ENCODE measurements around the gene RAP1GDS1. TPM values are rescaled to one million over a fixed set of nuclear protein-coding genes. Genes with fewer than 3 reads are reported as not detected.
"Not testable (repeated sequence)": the region's sequence is repeated elsewhere in the genome, so short reads cannot be mapped to it uniquely, and the experiment has no call there.

The RAP1GDS1 gene
- total and polyA plus RNA-seq, 2 of the 4 experiments (the other 2 are of a cell fraction): 29.0 to 85.1 TPM

DNA sequence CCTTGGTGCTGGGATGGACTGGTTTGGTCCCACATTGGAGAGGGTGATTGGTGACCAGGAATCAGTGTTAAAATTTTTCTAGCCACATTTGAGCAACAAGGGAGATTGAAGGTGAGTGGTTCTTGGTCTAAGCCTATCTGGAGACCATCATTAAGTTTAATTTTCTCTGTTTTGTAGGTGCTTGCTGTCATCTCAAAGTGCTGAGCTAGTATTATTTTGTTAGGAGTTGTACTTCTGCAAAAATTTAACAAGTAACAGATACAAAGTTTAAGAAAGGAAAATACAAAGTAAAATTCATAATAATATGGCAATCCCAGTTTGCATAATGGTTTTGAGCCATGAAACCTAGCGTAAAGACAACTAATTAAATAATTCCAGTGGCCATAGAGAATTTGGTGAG lies 66.5 kb downstream of the RAP1GDS1 start:
- Histone ChIP-seq H3K4me1 (ENCODE audit: control insufficient read depth, insufficient read depth, low read length) (no peaks in the 10 kb centered on the region), H4K91ac (ENCODE audit: insufficient read depth, low read depth, low read length) (no peak overlapping the region), H3K9me3 (ENCODE audit: control insufficient read depth, insufficient read depth, low read length) (no peaks in the 10 kb centered on the region), H3K4me2 (ENCODE audit: low read depth, low read length) (no peak overlapping the region), H2AK5ac (ENCODE audit: low read depth, low read length) (no peak overlapping the region), H3K9ac (ENCODE audit: low read depth, low read length) (no peak overlapping the region), H3K36me3 (ENCODE audit: control insufficient read depth, insufficient read depth, low read length) (peaks cover 1% of the 10 kb centered on the region; the same call in 1 of the 2 replicates), H3K4me3 (ENCODE audit: insufficient read depth, low read depth, low read length) (no peak overlapping the region), H2BK120ac (ENCODE audit: low read depth, low read length) (no peak overlapping the region), H3K79me1 (ENCODE audit: low read depth in 1 of 2, low read length in 2 of 2) (peaks cover 4 to 23% of the 10 kb centered on the region in 2 experiments; a peak in 2 of 4 replicates), H3K23ac (ENCODE audit: low read depth, low read length) (no peak overlapping the region), H2AFZ (replicated peaks; ENCODE audit: low read length, poor library complexity) (no peak overlapping the region), H2BK15ac (ENCODE audit: low read depth, low read length) (no peak overlapping the region), H3K14ac (replicated peaks; ENCODE audit: low read depth, low read length) (no peak overlapping the region), H3K27ac (ENCODE audit: insufficient read depth, low read length) (no peak overlapping the region), H3K27me3 (ENCODE audit: control insufficient read depth, insufficient read depth, low read length) (no peaks in the 10 kb centered on the region), H3K4ac (ENCODE audit: low read depth, low read length) (no peak overlapping the region), H2AK9ac (replicated peaks; ENCODE audit: low read depth, low read length, poor library complexity) (no peak overlapping the region), H4K8ac (ENCODE audit: low read depth in 2 of 2, low read length in 2 of 2) (no peak overlapping the region), H3K9me1 (ENCODE audit: insufficient read depth, low read length) (no peaks in the 10 kb centered on the region), H2BK20ac (ENCODE audit: low read depth, low read length) (no peak overlapping the region), H4K5ac (ENCODE audit: low read depth, low read length) (no peak overlapping the region), H3K18ac (ENCODE audit: low read depth, low read length) (no peak overlapping the region), H2BK5ac (ENCODE audit: low read depth, low read length, poor library complexity, severe bottlenecking) (no peak overlapping the region), H4K20me1 (ENCODE audit: insufficient read depth, low read length) (no peaks in the 10 kb centered on the region), H3K56ac (ENCODE audit: extremely low read depth, insufficient read depth, low read length) (no peak overlapping the region)
- no TSS peak for BruUV-seq (replicated peaks)
- intact Hi-C loops (cut with micrococcal nuclease): no loop called here
- CTCF ChIA-PET: interaction anchor here (0.7 to 2.0 kb wide), 2 partner anchors 9 to 13 kb away, joined by 3 to 7 read pairs; no protein-coding TSS in a partner anchor
- TF ChIP-seq CEBPB (IDR thresholded peaks at IDR 0.05; ENCODE audit: low read depth, low read length) (no peak), MAFK (IDR thresholded peaks at IDR 0.05; ENCODE audit: low read depth, low read length) (peak; percentile 61)
- dilution Hi-C loops (cut with HindIII; ENCODE audit: low sequenced_read_pairs, unreplicated experiment): no loop called here
- POLR2A ChIA-PET (ENCODE audit: unreplicated experiment): no interaction called here
- in situ Hi-C loops (cut with MboI; ENCODE audit: low sequenced_read_pairs): no loop called here
- ATAC-seq (ENCODE audit: low read depth) (no peak), DNase-seq (no peak)
- WGBS, 2 experiments (ENCODE audit: extremely low coverage in 2 of 2, insufficient read length in 1 of 2): no CpG with 5 or more reads among the region's 1 CpG

DNA sequence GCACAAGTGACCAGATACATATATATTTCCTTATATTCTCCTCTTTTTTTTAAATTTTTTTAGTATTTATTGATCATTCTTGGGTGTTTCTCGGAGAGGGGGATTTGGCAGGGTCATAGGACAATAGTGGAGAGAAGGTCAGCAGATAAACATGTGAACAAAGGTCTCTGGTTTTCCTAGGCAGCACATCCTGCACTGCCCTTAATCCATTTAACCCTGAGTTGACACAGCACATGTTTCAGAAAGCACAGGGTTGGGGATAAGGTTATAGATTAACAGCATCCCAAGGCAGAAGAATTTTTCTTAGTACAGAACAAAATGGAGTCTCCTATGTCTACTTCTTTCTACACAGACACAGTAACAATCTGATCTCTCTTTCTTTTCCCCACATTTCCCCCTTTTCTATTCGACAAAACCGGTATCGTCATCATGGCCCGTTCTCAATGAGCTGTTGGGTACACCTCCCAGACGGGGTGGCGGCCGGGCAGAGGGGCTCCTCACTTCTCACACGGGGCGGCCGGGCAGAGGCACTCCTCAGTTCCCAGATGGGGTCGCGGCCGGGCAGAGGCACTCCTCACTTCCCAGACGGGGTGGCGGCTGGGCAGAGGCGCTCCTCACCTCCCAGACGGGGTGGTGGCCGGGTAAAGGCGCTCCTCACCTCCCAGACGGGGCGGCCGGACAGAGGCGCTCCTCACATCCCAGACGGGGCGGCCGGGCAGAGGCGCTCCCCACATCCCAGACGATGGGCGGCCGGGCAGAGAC lies 68.9 kb downstream of the RAP1GDS1 start:
- H3K18ac ChIP-seq (ENCODE audit: low read depth, low read length); H3K9ac ChIP-seq (ENCODE audit: low read depth, low read length); H2AFZ ChIP-seq (replicated peaks; ENCODE audit: low read length, poor library complexity); H3K9me1 ChIP-seq (ENCODE audit: insufficient read depth, low read length); H4K8ac ChIP-seq (ENCODE audit: low read depth in 2 of 2, low read length in 2 of 2); H4K91ac ChIP-seq (ENCODE audit: insufficient read depth, low read depth, low read length); H2AK5ac ChIP-seq (ENCODE audit: low read depth, low read length); H4K5ac ChIP-seq (ENCODE audit: low read depth, low read length); H3K23ac ChIP-seq (ENCODE audit: low read depth, low read length); H3K4me1 ChIP-seq (ENCODE audit: control insufficient read depth, insufficient read depth, low read length); intact Hi-C loops (cut with micrococcal nuclease); POLR2A ChIA-PET (ENCODE audit: unreplicated experiment); H3K14ac ChIP-seq (replicated peaks; ENCODE audit: low read depth, low read length); H2BK15ac ChIP-seq (ENCODE audit: low read depth, low read length); CTCF ChIA-PET; dilution Hi-C loops (cut with HindIII; ENCODE audit: low sequenced_read_pairs, unreplicated experiment); H3K4ac ChIP-seq (ENCODE audit: low read depth, low read length); H3K56ac ChIP-seq (ENCODE audit: extremely low read depth, insufficient read depth, low read length); H3K4me2 ChIP-seq (ENCODE audit: low read depth, low read length); H2BK20ac ChIP-seq (ENCODE audit: low read depth, low read length); DNase-seq; ATAC-seq (ENCODE audit: low read depth); H3K27me3 ChIP-seq (ENCODE audit: control insufficient read depth, insufficient read depth, low read length); H3K27ac ChIP-seq (ENCODE audit: insufficient read depth, low read length); in situ Hi-C loops (cut with MboI; ENCODE audit: low sequenced_read_pairs); H3K4me3 ChIP-seq (ENCODE audit: insufficient read depth, low read depth, low read length); H4K20me1 ChIP-seq (ENCODE audit: insufficient read depth, low read length); H3K9me3 ChIP-seq (ENCODE audit: control insufficient read depth, insufficient read depth, low read length); H2BK120ac ChIP-seq (ENCODE audit: low read depth, low read length); H3K36me3 ChIP-seq (ENCODE audit: control insufficient read depth, insufficient read depth, low read length); BruUV-seq (replicated peaks); H2AK9ac ChIP-seq (replicated peaks; ENCODE audit: low read depth, low read length, poor library complexity); H2BK5ac ChIP-seq (ENCODE audit: low read depth, low read length, poor library complexity, severe bottlenecking): not testable (repeated sequence)
- peaks cover 6 to 27% of the 10 kb centered on the region in 2 experiments; a peak in 3 of 4 replicates for H3K79me1 ChIP-seq (ENCODE audit: low read depth in 1 of 2, low read length in 2 of 2)
- WGBS, 2 experiments (ENCODE audit: extremely low coverage in 2 of 2, insufficient read length in 1 of 2): 100% methylated on average over 4 of the region's 31 CpGs; no CpG with 5 or more reads in 1 of the 2 experiments

Measured in IMR-90 (cell line).